ENCODE results near the gene CELF5.

DNA sequence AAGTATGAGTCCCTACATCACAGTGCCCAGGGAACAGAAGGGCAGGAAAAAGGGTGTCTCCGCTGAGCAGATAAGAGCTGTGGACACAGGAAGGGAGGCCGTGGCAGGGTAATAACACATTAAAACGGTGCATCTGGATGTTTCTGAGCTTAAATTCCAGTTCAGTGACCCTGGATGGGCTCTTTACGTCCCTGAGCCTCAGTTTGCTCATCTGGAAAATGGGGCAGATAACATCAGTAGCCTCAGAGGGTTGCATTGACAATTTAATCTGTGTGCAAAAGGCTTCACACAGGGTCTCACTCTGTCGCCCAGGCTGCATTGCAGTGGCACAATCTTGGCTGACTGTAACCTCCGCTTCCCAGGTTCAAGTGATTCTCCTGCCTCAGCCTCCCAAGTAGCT, 58.1 kb downstream of the CELF5 start:
- no peak for TF ChIP-seq CTCF (IDR thresholded peaks at IDR 0.05)
- no peak for TF ChIP-seq EP300 (IDR thresholded peaks at IDR 0.05)
- no peak for TF ChIP-seq POLR2A (IDR thresholded peaks at IDR 0.05)

All from ovary (tissue), 3 donors.